ENCODE data around the gene TRAPPC14.

- TF ChIP-seq POLR2A (IDR thresholded peaks at IDR 0.05) (no peak), CTCF (IDR thresholded peaks at IDR 0.05) (no peak)
These were observed 16.1 kb upstream of the TRAPPC14 start for GRCh38 chr7:100174582-100174981.

Measured in stomach (tissue), 4 donors.